CD4-positive, CD25-positive, alpha-beta regulatory T cell (primary cell): Measurements from ENCODE around the gene FERMT3. TPM values are rescaled to one million over a fixed set of nuclear protein-coding genes. Genes with fewer than 3 reads are reported as not detected.
A peak's percentile ranks its signal among the peaks of the same experiment; 100 is the strongest.

Source experiments
- ATAC-seq, 2 donors: fragments of 150-1000 bp; cut with Tn5 transposase; one replicate each; pipeline ENCODE4 v1.10.0; 2021; ENCODE audit warnings: low read depth in 2 of 2, moderate number of reproducible peaks in 2 of 2, moderate library complexity in 1 of 2
- DNase-seq, 3 donors: peaks; one replicate each; pipeline versions ENCODE4 v3.0.0 to v3.0.0-alpha.2; 2012 to 2022; ENCODE audit warnings: mixed read lengths in 1 of 3
- H3K27ac ChIP-seq: one replicate; pipeline ENCODE4 v1.7.0; 2013; ENCODE audit warnings: mild to moderate bottlenecking, low read length; ENCODE audit not compliant: insufficient read depth, poor library complexity, severe bottlenecking
- H3K27me3 ChIP-seq: one replicate; pipeline ENCODE4 v1.7.0; 2013; ENCODE audit warnings: low read length; ENCODE audit not compliant: control insufficient read depth, insufficient read depth
- H3K36me3 ChIP-seq: one replicate; pipeline ENCODE4 v1.7.0; 2013; ENCODE audit warnings: mild to moderate bottlenecking, low read length, moderate library complexity; ENCODE audit not compliant: control insufficient read depth, insufficient read depth
- H3K4me1 ChIP-seq: 2 replicates; pipeline ENCODE4 v1.7.0; 2013; ENCODE audit warnings: mild to moderate bottlenecking, low read length; ENCODE audit not compliant: insufficient read depth, control insufficient read depth, poor library complexity, severe bottlenecking
- H3K4me3 ChIP-seq: one replicate; pipeline ENCODE4 v1.7.0; 2013; ENCODE audit warnings: low read depth, mild to moderate bottlenecking, low read length, moderate library complexity
- H3K9me3 ChIP-seq, 2 experiments: 1 replicate in 1 of 2; 2 replicates in 1 of 2; pipeline ENCODE4 v1.7.0; 2013; ENCODE audit warnings: low read length in 2 of 2, mild to moderate bottlenecking in 1 of 2, moderate library complexity in 1 of 2; ENCODE audit not compliant: control insufficient read depth in 2 of 2
- H3K27ac Mint-ChIP-seq, 3 donors: one replicate each; pipeline ENCODE4 v1.8.0; 2020 to 2022; ENCODE audit warnings: mild to moderate bottlenecking in 3 of 3, mixed read lengths in 3 of 3, moderate library complexity in 2 of 3
- H3K27me3 Mint-ChIP-seq: one replicate; pipeline ENCODE4 v1.8.0; 2022; ENCODE audit warnings: mild to moderate bottlenecking, mixed read lengths
- H3K36me3 Mint-ChIP-seq: one replicate; pipeline ENCODE4 v1.8.0; 2020; ENCODE audit warnings: mixed read lengths
- H3K4me1 Mint-ChIP-seq, 4 donors: one replicate each; pipeline ENCODE4 v1.8.0; 2020 to 2022; ENCODE audit warnings: mixed read lengths in 4 of 4, mild to moderate bottlenecking in 1 of 4
- H3K4me3 Mint-ChIP-seq, 4 donors: one replicate each; pipeline ENCODE4 v1.8.0; 2020 to 2022; ENCODE audit warnings: mild to moderate bottlenecking in 4 of 4, mixed read lengths in 4 of 4, moderate library complexity in 3 of 4
- H3K9me3 Mint-ChIP-seq, 7 donors: one replicate each; pipeline ENCODE4 v1.8.0; 2020 to 2022; ENCODE audit warnings: mixed read lengths in 7 of 7, mild to moderate bottlenecking in 3 of 7, moderate library complexity in 2 of 7
- polyA plus RNA-seq, 4 donors: library from polyadenylated mRNA; unstranded; fragments of 300-500 nt; fragmentation: Illumina TruSeq; gene quantifications; one replicate each; pipeline ENCODE4 v1.2.3, GENCODE V29; 2021
- total RNA-seq: library from RNA; stranded (reverse); gene quantifications from one replicate; pipeline ENCODE4 v1.2.3, GENCODE V29; 2022

The FERMT3 gene
- total and polyA plus RNA-seq, 5 donors from 2014 or later = 151 to 183 (median 167) TPM

DNA sequence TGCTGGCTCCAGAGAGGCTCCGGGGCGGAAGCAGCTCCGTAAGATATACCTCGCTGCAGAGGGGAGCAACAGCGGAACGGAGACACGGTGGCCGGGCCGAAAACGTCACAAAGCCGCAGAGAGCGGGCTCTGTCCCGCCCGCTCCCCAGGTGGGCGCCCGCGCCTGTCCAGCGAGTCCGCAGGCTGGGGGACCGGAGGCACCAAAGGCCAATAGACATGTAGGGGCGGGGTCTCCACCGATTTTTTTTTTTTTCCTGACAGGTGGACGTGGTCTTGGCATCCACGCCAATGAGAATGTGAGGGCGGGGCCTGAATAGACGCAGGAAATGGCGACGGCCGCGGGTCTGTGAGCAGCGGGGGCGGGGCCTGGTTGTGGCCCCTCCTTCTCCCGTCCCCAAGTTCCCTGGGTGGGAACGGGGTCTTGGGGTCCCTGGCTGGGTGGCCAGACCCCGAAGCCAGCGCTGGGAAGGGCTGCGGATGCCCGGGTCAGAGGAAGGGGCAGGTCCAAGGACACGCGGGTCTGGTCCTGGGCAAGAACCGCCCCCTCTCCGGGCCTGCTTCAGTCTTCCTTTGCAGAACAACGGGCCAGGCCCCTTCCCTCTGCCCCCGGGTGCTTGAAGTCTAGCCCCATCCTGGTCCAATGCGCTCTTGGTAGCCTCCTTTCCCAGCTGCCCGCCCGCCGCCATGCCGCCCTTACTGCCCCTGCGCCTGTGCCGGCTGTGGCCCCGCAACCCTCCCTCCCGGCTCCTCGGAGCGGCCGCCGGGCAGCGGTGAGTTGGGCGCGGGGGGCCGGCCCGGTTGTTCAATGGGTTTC is 23.9 kb downstream of the FERMT3 start, which contains the start of gene DNAJC4:
DNAJC4 (plus strand) TSS at position 378 of the 814 bp plus-strand sequence; CDS start at position 685, 307 bp downstream.
- H3K36me3 Mint-ChIP-seq = no peaks in the 10 kb centered on the region
- peak within 1 kb of the TSS; percentile 87 to 93 (median 91) for H3K27ac Mint-ChIP-seq
- ATAC-seq = peak; percentile 53 to 61
- no peaks in the 10 kb centered on the region for H3K9me3 Mint-ChIP-seq
- H3K27me3 ChIP-seq = no peaks in the 10 kb centered on the region
- peaks cover 0 to 60% (median 35%) of the 10 kb centered on the region in 4 donors for H3K4me1 Mint-ChIP-seq
- peak within 1 kb of the TSS; percentile 42 for H3K4me3 ChIP-seq
- no peaks in the 10 kb centered on the region for H3K36me3 ChIP-seq
- peak; percentile 88 to 93 (median 90) for DNase-seq
- H3K9me3 ChIP-seq = no peaks in the 10 kb centered on the region
- no peaks in the 10 kb centered on the region for H3K27me3 Mint-ChIP-seq
- peak within 1 kb of the TSS; percentile 86 for H3K27ac ChIP-seq
- H3K4me3 Mint-ChIP-seq = peak within 1 kb of the TSS; percentile 89 to 98 (median 92)
- H3K4me1 ChIP-seq = peaks cover 57% of the 10 kb centered on the region

DNA sequence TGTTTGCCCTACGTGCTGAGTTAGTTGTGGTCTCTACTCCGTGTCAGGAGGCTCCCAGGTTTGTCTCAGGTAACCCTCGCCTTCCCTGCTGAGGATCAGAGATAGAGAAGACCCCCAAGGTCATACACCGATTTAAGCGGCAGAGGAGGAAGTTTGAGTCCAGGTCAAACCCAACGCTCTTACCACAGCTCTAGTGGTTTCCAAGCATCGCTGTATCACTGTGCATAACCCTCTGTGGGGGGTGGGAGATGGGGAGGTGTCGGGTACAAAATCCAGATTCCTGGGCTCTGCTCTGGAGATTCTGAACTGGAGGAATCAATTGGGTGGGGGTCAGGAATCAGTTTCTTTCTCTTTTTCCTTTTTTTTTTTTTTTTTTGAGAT is 24.5 kb downstream of the FERMT3 start:
- DNase-seq (no peak), ATAC-seq (no peak)
- Mint-ChIP-seq H3K27ac (peak overlapping the region; percentile 87 to 93 (median 89)), H3K4me1 (peaks cover 0 to 63% (median 37%) of the 10 kb centered on the region in 4 donors), H3K36me3 (no peaks in the 10 kb centered on the region), H3K27me3 (no peaks in the 10 kb centered on the region), H3K9me3 (no peaks in the 10 kb centered on the region), H3K4me3 (peak overlapping the region; percentile 89 to 98 (median 92))
- no peaks in the 10 kb centered on the region for H3K36me3 ChIP-seq
- peaks cover 56% of the 10 kb centered on the region for H3K4me1 ChIP-seq
- H3K27ac ChIP-seq = peak overlapping the region; percentile 86
- H3K4me3 ChIP-seq = no peak overlapping the region
- H3K27me3 ChIP-seq = no peaks in the 10 kb centered on the region
- H3K9me3 ChIP-seq = no peaks in the 10 kb centered on the region

DNA sequence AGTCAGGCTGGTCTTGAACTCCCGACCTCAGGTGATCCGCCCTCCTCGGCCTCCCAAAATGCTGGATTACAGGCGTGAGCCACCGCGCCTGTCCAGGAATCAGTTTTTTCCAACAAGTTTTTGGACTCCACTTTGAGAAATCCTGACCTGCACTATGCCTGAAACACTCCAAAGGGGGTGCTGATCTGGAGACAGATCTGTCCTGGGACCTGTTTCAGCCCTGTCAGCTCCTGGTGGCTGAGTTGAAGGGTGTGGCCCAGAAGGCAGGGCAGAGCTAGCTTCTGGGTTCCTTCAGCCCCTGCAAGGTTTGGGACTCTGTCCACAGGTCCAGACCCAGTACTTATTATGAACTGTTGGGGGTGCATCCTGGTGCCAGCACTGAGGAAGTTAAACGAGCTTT is 25.0 kb downstream of the FERMT3 start:
- ATAC-seq (no peak), DNase-seq (no peak)
- Mint-ChIP-seq H3K36me3 (no peaks in the 10 kb centered on the region), H3K4me3 (peak overlapping the region; percentile 89 to 95 (median 92)), H3K27me3 (no peaks in the 10 kb centered on the region), H3K27ac (peak overlapping the region; percentile 87 to 92 (median 88)), H3K9me3 (no peaks in the 10 kb centered on the region), H3K4me1 (peaks cover 0 to 63% (median 37%) of the 10 kb centered on the region in 4 donors)
- Histone ChIP-seq H3K36me3 (no peaks in the 10 kb centered on the region), H3K4me3 (no peak overlapping the region), H3K27me3 (no peaks in the 10 kb centered on the region), H3K9me3 (no peaks in the 10 kb centered on the region), H3K27ac (peak overlapping the region; percentile 86), H3K4me1 (peaks cover 52% of the 10 kb centered on the region)

- Histone ChIP-seq H3K9me3 (no peaks in the 10 kb centered on the region), H3K27me3 (no peaks in the 10 kb centered on the region), H3K4me1 (peaks cover 43% of the 10 kb centered on the region), H3K4me3 (no peak overlapping the region), H3K36me3 (no peaks in the 10 kb centered on the region), H3K27ac (no peak overlapping the region)
- Mint-ChIP-seq H3K27me3 (no peaks in the 10 kb centered on the region), H3K9me3 (no peaks in the 10 kb centered on the region), H3K27ac (peak overlapping the region; percentile 87 to 92 (median 88)), H3K4me3 (peak overlapping the region; percentile 89 to 95 (median 92)), H3K36me3 (no peaks in the 10 kb centered on the region), H3K4me1 (peaks cover 0 to 58% (median 31%) of the 10 kb centered on the region in 4 donors)
- DNase-seq = no peak
- ATAC-seq = no peak
These were observed 25.9 kb downstream of the FERMT3 start for GRCh38 chr11:64232182-64232966.

GRCh38 chr11:64232967-64233315 is 26.4 kb downstream of the FERMT3 start:
- Histone ChIP-seq H3K9me3 (no peaks in the 10 kb centered on the region), H3K4me3 (no peak overlapping the region), H3K4me1 (peaks cover 41% of the 10 kb centered on the region), H3K36me3 (no peaks in the 10 kb centered on the region), H3K27me3 (no peaks in the 10 kb centered on the region), H3K27ac (no peak overlapping the region)
- peak overlapping the region in 2 of 3 donors; percentile 71 to 88 for H3K27ac Mint-ChIP-seq
- ATAC-seq (no peak), DNase-seq (no peak)
- peaks cover 0 to 54% (median 28%) of the 10 kb centered on the region in 4 donors for H3K4me1 Mint-ChIP-seq
- H3K36me3 Mint-ChIP-seq = no peaks in the 10 kb centered on the region
- H3K4me3 Mint-ChIP-seq = peak overlapping the region; percentile 85 to 95 (median 91)
- no peaks in the 10 kb centered on the region for H3K27me3 Mint-ChIP-seq
- H3K9me3 Mint-ChIP-seq = no peaks in the 10 kb centered on the region

GRCh38 chr11:64233913-64234586 is 27.5 kb downstream of the FERMT3 start, which contains the start of gene VEGFB:
TSS of gene VEGFB (plus strand) at chr11:64234584. CDS start at chr11:64234834, 250 bp downstream.
- Mint-ChIP-seq H3K36me3 (no peaks in the 10 kb centered on the region), H3K27ac (peak within 1 kb of the TSS; percentile 74 to 80 (median 76)), H3K4me1 (peaks cover 0 to 47% (median 27%) of the 10 kb centered on the region in 4 donors), H3K4me3 (peak within 1 kb of the TSS; percentile 85 to 95 (median 91)), H3K9me3 (no peaks in the 10 kb centered on the region), H3K27me3 (no peaks in the 10 kb centered on the region)
- Histone ChIP-seq H3K36me3 (no peaks in the 10 kb centered on the region), H3K4me1 (peaks cover 39% of the 10 kb centered on the region), H3K9me3 (no peaks in the 10 kb centered on the region), H3K27me3 (no peaks in the 10 kb centered on the region), H3K27ac (peak within 1 kb of the TSS; percentile 68), H3K4me3 (peak within 1 kb of the TSS; percentile 48)
- DNase-seq = peak; percentile 59 to 74 (median 66)
- ATAC-seq = peak; percentile 47 to 54
